CD4-positive, alpha-beta T cell treated with Interleukin-6 for 4 hours (primary cell): ENCODE results near the gene ARV1.
"Not testable (repeated sequence)": the region's sequence is repeated elsewhere in the genome, so short reads cannot be mapped to it uniquely, and the experiment has no call there.

Experiments
- DNase-seq: peaks from one replicate; pipeline ENCODE4 v3.0.0-alpha.2; 2020; ENCODE audit warnings: mixed read lengths

ARV1 gene

DNA sequence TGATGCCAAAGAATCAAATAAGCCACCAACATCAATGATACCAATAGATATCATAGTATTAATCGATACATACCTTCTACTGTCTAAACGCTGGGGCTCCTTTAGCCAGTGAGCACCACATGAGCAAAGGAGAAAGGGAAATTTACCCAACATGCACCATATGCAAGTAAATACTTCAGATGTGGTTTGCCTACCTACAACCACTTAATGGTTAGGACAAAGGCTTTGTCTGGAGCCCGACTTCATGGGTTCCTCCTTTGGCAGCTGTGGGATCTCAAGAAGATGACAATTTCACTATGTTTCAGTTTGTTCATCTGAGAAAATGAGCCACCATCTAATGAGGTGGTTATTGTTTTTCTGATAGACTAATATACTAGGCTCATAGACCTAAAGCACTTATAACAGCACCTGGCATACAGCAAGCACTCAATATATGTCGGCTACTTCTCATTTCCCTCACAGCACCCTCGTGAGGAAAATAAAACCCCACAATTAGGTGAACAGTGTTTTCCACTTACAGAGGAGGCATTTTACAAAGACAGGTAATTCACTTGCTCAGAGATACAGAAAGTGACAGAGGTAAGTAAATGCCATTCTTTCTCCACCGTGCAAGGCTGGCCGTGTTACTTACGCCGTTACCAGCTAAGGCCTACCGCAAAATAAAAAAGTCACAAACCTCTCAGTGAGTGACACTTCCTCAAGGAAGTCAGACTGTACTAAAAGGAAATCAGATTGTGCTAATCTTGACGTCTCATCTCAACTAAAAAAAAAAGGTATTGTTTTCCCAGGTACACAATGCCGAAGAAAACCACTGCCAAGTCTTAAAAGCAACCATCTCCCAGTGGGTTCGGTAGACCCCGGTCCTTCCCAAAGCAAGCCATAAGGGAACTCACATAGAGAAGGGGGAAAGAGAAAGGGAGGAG lies 1.8 kb upstream of the ARV1 start:
- DNase-seq, result peak; percentile 48

GRCh38 chr1:230977761-230978490 lies 968 bp upstream of the ARV1 start:
- DNase-seq, result peak; percentile 21

- DNase-seq, result no peak
These were observed 459 bp downstream of the ARV1 start for GRCh38 chr1:230979389-230979716.

DNA sequence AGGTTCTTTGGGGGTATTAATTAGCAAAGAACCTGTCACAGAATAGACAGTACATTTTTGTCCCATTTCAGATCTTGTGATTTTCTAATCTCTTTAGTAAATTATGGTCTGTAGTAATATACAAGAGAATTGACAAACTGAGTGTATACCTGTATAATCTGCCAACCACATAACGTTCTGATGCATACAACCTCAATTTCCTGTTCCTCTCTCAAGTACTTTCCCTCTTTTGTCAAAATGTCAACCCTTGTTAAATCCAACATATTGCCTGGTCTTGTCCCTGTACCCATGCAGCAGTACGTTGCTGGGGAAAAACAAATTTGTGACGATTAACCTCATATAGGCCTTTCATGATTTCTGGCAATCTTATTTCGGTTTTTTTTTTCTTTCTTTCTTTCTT lies 1.1 kb downstream of the ARV1 start:
- DNase-seq, result no peak

DNA sequence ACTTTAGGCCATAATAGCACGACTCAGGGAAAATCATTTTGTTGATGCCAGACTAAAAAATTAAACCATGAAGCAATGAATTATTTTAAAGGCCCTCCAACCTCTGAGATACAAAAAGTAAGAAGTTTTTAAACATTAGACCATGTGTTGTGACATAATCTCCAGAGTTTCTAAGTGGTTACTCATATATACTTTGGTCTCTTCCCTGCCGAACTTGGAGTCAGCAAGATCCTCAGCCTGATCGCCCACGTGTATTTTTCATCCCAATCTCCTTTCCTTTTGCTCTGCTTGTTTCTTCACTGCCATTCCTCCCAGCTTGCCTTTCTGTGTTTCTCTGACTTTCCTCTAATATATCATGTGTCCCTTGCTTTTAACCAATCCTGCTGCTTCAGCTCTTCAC lies 3.8 kb downstream of the ARV1 start:
- DNase-seq, result no peak

- DNase-seq, result no peak
These were observed 4.9 kb downstream of the ARV1 start for GRCh38 chr1:230983811-230984210.

DNA sequence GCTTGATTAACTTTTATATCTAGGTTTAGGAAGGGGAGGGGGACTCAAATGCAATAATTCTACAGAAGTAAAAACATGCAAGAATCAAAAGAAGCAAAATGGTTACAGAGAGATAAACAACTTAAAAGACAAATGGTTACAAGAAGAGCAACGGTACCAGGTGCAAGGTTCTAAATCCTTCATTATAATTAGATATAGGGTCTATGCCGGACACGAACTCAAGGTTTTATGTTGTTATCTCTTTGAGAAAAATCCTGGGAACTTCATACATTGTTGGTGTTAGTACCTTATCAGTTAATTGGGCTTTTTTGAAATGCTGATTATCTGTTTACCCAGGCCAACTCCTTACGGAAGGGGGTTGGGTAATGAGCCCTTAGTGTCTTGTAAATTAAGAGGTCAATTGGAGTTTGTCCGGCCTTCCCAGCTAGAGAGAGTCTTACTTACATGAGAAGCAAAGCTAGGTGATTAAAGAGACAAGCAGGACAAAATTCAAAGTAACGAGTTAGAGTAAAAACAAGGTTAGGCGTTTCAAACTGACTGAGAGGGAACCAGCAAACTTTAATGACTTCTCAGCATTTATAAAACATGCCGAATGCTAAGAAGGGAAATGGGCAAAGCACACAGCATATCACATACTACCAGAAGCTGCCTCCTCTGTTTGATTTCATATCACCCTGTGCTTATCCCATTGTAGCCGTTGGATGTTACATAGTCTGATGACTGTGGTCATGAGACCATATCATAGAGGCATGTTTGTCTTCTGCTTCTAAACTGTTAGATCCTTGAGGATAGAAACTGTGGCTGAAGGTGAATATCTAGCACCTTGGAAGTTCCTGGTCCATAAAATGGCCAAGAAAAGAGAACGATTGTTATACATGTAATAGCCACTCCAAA lies 6.0 kb downstream of the ARV1 start:
- DNase-seq, result not testable (repeated sequence)

GRCh38 chr1:230985711-230986110 lies 6.8 kb downstream of the ARV1 start:
- no peak for DNase-seq

DNA sequence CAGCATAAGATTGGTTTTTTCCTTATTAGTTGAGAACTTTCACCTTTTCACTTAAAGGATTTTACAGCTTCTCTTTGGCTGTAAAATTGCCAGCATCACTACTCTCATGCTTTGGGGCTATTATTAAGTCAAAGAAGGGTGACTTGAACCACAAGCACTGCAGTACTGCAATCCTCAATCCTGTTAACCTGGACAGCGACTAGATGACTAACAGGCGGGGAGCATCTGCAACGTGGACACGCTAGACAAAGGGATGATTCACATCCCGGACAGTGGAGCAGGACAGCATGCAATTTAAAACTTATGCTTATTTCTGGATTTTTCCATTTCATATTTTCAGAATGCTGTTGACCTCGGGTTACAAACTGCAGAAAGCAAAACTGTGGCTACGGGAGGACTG lies 8.1 kb downstream of the ARV1 start:
- no peak for DNase-seq

DNA sequence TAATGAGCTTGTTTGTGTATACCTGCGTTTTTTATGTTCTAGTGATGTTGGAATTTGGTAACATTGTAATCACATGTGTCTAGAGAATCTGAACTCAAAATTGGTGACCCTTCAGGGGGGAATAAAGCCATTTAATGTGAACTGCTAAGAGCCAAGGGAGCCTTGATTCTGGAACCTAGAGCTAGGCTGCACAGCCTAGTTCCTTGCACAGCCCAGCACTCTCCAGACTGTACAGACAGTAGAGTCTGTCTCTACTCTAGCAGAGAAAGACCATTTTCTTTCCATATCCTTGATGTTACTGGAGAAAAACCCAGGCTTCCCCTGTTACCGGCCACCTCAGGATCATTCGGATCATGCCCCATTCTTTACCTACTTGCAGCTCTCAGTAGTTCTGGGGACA lies 8.6 kb downstream of the ARV1 start:
- DNase-seq, result no peak

- no peak for DNase-seq
These were observed 13.3 kb downstream of the ARV1 start for GRCh38 chr1:230992100-230992774.

DNA sequence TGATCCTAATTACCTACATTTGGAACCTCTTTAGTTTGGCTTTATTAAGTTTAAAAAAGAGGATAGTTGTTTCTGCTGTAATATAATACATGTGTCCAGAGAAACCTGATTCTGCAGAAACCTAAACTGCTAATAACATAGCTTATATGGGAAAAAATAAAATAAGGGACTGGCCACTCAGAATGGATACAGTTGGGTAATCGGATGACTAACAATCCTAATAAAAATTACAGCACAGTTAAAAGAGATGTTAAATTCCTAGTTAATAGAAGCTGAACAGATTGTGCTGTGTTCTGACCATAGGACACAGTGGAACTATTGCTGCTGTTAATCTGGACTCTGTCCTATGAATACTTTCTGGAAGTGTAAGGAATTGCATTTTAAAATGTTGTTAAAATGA lies 16.0 kb downstream of the ARV1 start:
- DNase-seq, result no peak

- DNase-seq, result no peak
These were observed 21.3 kb downstream of the ARV1 start for GRCh38 chr1:231000201-231000600.

GRCh38 chr1:231000639-231001038 lies 21.7 kb downstream of the ARV1 start:
- no peak for DNase-seq

GRCh38 chr1:231001892-231002291 lies 23.0 kb downstream of the ARV1 start:
- no peak for DNase-seq

GRCh38 chr1:231007535-231007934 lies 28.6 kb downstream of the ARV1 start:
- DNase-seq, result not testable (repeated sequence)

- no peak for DNase-seq
These were observed 32.5 kb downstream of the ARV1 start for GRCh38 chr1:231011360-231011759.

DNA sequence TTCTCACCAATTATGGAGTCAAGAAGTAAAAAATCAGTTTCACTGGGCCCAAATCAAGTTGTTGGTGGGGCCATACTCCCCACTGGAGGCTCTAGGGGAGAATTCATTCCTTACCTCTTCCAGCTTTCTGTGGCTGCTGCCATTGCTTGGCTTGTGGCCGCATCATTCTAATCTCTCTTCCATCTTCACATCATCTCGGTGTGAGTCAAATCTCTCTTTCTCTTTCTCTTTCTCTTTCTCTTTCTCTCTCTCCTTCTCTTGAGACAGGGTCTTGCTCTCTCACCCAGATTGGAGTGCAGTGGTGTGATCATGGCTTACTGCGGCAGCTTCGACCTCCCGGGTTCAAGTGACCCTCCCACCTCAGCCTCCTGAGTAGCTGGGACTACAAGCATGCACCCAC lies 33.1 kb downstream of the ARV1 start:
- DNase-seq, result no peak

- DNase-seq, result no peak
These were observed 34.6 kb downstream of the ARV1 start for GRCh38 chr1:231013391-231014015.

GRCh38 chr1:231016234-231016633 lies 37.3 kb downstream of the ARV1 start:
- DNase-seq, result no peak

GRCh38 chr1:231016966-231017365 lies 38.1 kb downstream of the ARV1 start:
- DNase-seq, result no peak

- no peak for DNase-seq
These were observed 40.8 kb downstream of the ARV1 start for GRCh38 chr1:231019711-231020110.
